Left lung (tissue), 10 donors: ENCODE data around the gene SUPT4H1. TPM values are rescaled to one million over a fixed set of nuclear protein-coding genes. Genes with fewer than 3 reads are reported as not detected.

ENCODE experiments used
- ATAC-seq: fragments of 200-7000 bp; cut with Tn5 transposase; one replicate; pipeline ENCODE4 v1.9.1; 2020; ENCODE audit warnings: moderate library complexity
- DNase-seq, 4 donors: peaks; one replicate each; pipeline ENCODE4 v3.0.0-alpha.2; 2013 to 2020
- H3K27ac ChIP-seq, 2 donors: fragments of 200-600 bp; sonication (generic) in 1 of 2; one replicate each; pipeline versions ENCODE4 v1.5.0 to v1.8.0; 2020 to 2021
- H3K27me3 ChIP-seq, 2 donors: fragments of 200-600 bp; sonication (generic) in 1 of 2; one replicate each; pipeline versions ENCODE4 v1.5.0 to v1.8.0; 2020 to 2021
- H3K36me3 ChIP-seq, 2 donors: fragments of 200-600 bp; sonication (generic) in 1 of 2; one replicate each; pipeline versions ENCODE4 v1.5.0 to v1.8.0; 2020 to 2021
- H3K4me1 ChIP-seq, 2 donors: fragments of 200-600 bp; one replicate each; pipeline ENCODE4 v1.8.0; 2021
- H3K4me3 ChIP-seq, 2 donors: fragments of 200-600 bp; sonication (generic) in 1 of 2; one replicate each; pipeline versions ENCODE4 v1.5.0 to v1.8.0; 2020 to 2021; ENCODE audit warnings: mild to moderate bottlenecking in 1 of 2
- H3K9me3 ChIP-seq, 2 donors: fragments of 200-600 bp; sonication (generic) in 1 of 2; one replicate each; pipeline versions ENCODE4 v1.5.0 to v1.8.0; 2020 to 2021
- CTCF ChIP-seq, 2 donors: fragments of 200-600 bp; sonication (generic) in 1 of 2; IDR thresholded peaks; one replicate each; pipeline versions ENCODE4 v1.5.0 to v1.8.0; 2021; ENCODE audit warnings: antibody characterized with exemption in 2 of 2
- intact Hi-C, 2 donors: fragments of 100-400 bp; cut with DNase I; formaldehyde crosslinking; loops; one replicate each; pipeline versions ENCODE4 v1.11.2 to v1.14.2; 2022
- polyA plus RNA-seq, 6 donors: library from polyadenylated mRNA; unstranded; fragments of 120-200 nt; gene quantifications; one replicate each; pipeline ENCODE4 v1.2.1, GENCODE V29; 2013; ENCODE audit not compliant: insufficient read length in 6 of 6
- total RNA-seq, 2 donors: library from RNA; stranded (reverse); fragmentation: NEBNext Ultra II Directional; extraction: Animal tissue kit (Norgen Biotek cat#: 25700); gene quantifications; one replicate each; pipeline ENCODE4 v1.2.1, GENCODE V29; 2021
- donor health status: DM: no; HTN: yes; CAD: no.
- donor health status: DM: no; HTN: no; CAD: no.

SUPT4H1 gene
- total and polyA plus RNA-seq, 8 donors = 68.4 to 139 (median 124) TPM

GRCh38 chr17:58308985-58309917 is 42.8 kb downstream of the SUPT4H1 start:
- Histone ChIP-seq H3K9me3 (no peaks in the 10 kb centered on the region), H3K4me1 (peaks cover 0 to 6% of the 10 kb centered on the region in 2 donors), H3K27me3 (peaks cover 0 to 4% of the 10 kb centered on the region in 2 donors), H3K27ac (no peak overlapping the region), H3K36me3 (no peaks in the 10 kb centered on the region), H3K4me3 (no peak overlapping the region)
- peak in 1 of 4 donors; percentile 49 for DNase-seq
- intact Hi-C loops = no loop called here
- ATAC-seq = no peak
- TF ChIP-seq CTCF (IDR thresholded peaks at IDR 0.05) = no peak

GRCh38 chr17:58308173-58308984 is 43.6 kb downstream of the SUPT4H1 start:
- Histone ChIP-seq H3K36me3 (no peaks in the 10 kb centered on the region), H3K27me3 (peaks cover 0 to 4% of the 10 kb centered on the region in 2 donors), H3K4me3 (no peak overlapping the region), H3K4me1 (peaks cover 0 to 10% of the 10 kb centered on the region in 2 donors), H3K27ac (no peak overlapping the region), H3K9me3 (no peaks in the 10 kb centered on the region)
- DNase-seq (peak in 1 of 4 donors; percentile 83), ATAC-seq (peak; percentile 10)
- intact Hi-C loops = no loop called here
- TF ChIP-seq CTCF (IDR thresholded peaks at IDR 0.05) = no peak

- intact Hi-C loops = no loop called here
- Histone ChIP-seq H3K27ac (no peak overlapping the region), H3K4me1 (peaks cover 0 to 10% of the 10 kb centered on the region in 2 donors), H3K9me3 (no peaks in the 10 kb centered on the region), H3K4me3 (no peak overlapping the region), H3K36me3 (no peaks in the 10 kb centered on the region), H3K27me3 (peaks cover 0 to 4% of the 10 kb centered on the region in 2 donors)
- DNase-seq = no peak
- no peak for ATAC-seq
- TF ChIP-seq CTCF (IDR thresholded peaks at IDR 0.05) = no peak
Measured at GRCh38 chr17:58307468-58308172, 44.4 kb downstream of the SUPT4H1 start.

GRCh38 chr17:58306131-58306951 is 45.7 kb downstream of the SUPT4H1 start:
- no peak for TF ChIP-seq CTCF (IDR thresholded peaks at IDR 0.05)
- Histone ChIP-seq H3K4me1 (peaks cover 0 to 10% of the 10 kb centered on the region in 2 donors), H3K9me3 (no peaks in the 10 kb centered on the region), H3K4me3 (no peak overlapping the region), H3K27ac (no peak overlapping the region), H3K27me3 (peaks cover 0 to 4% of the 10 kb centered on the region in 2 donors), H3K36me3 (no peaks in the 10 kb centered on the region)
- DNase-seq = peak in 1 of 4 donors; percentile 37
- intact Hi-C loops = no loop called here
- ATAC-seq = no peak
